ENCODE data around the gene WBP2.
A peak's percentile ranks its signal among the peaks of the same experiment; 100 is the strongest.

- peak in 1 of 3 donors; percentile 20 for TF ChIP-seq CTCF (IDR thresholded peaks at IDR 0.05)
- TF ChIP-seq POLR2A (IDR thresholded peaks at IDR 0.05), result no peak
These were observed 23.3 kb upstream of the WBP2 start, which contains the start of gene TRIM47 for GRCh38 chr17:75878174-75878998.

All from breast epithelium (tissue), 3 donors.